ENCODE measurements around the gene ZNF780A. TPM values are rescaled to one million over a fixed set of nuclear protein-coding genes. Genes with fewer than 3 reads are reported as not detected.
"Not testable (repeated sequence)": the region's sequence is repeated elsewhere in the genome, so short reads cannot be mapped to it uniquely, and the experiment has no call there.

ZNF780A gene
- total RNA-seq, result 10 to 100 TPM; 13.8 to 23.8 (median 15.8) TPM

GRCh38 chr19:40090241-40091204, at the start of gene ZNF780A:
ZNF780A (minus strand) TSS chr19:40090943; CDS start chr19:40084753, 6,190 bp downstream.
- peak within 1 kb of the TSS; percentile 65 to 87 (median 78) for H3K4me3 ChIP-seq
- in situ Hi-C loops (cut with MboI; ENCODE audit: low pct_unique_long_range_greater_than_20kb in 2 of 9, low sequenced_read_pairs in 9 of 9, unreplicated experiment in 9 of 9), result no loop called here
- WGBS, 10 experiments, result 0 to 3% (median 1%) methylated on average over 3 to 34 of the region's 47 CpGs; no CpG with 5 or more reads in 2 of the 10 experiments
- H3K27ac ChIP-seq, result peak within 1 kb of the TSS; percentile 93 to 95
- H3K4me1 ChIP-seq (replicated peaks in 1 of 2), result peaks cover 7 to 14% of the 10 kb centered on the region in 2 donors
- ATAC-seq (replicated peaks in 6 of 8), result peak; percentile 89 to 98 (median 96)

DNA sequence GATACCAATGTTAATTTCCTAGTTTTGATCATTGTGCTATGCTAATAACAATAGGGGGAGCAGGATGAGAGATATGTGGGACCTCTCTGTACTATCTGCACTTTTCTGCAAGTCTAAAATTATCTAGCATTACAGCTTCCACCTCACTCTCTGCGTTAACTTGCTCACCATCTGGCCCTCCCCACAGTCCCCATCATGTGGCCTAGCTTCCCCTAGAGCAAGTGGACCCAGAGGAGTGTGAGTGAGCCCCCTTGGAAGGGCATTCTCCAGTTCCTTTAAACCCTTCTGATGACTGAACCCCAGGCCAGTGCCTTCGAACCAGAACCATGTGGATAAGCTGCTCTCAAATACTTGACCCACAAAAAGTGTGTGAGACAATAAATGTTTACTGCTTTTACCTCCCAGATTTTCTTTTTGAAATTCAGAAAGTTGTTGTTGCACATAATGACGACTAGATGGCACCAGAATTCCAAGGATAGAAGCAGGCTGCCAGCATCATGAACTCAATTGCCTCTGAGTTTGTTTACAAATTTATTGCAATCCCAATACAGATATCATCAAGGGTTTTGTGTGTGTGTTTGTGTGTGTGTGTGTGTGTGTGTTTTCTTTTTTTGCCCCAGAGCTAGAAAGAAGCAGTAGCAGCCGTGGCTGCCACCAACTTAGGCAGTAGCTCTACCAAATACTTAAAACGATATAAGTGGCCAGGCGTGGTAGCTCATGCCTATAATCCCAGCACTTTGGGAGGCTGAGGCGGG, 49.0 kb upstream of the ZNF780A start:
- WGBS, 10 experiments, result 0 to 46% (median 27%) methylated on average over 1 to 6 of the region's 7 CpGs; no CpG with 5 or more reads in 3 of the 10 experiments
- Histone ChIP-seq H3K4me3 (no peak overlapping the region), H3K4me1 (replicated peaks in 1 of 2) (peaks cover 0 to 4% of the 10 kb centered on the region in 2 donors), H3K27ac (no peak overlapping the region)
- peak; percentile 32 to 52 (median 44) for ATAC-seq (replicated peaks in 6 of 8)
- in situ Hi-C loops (cut with MboI; ENCODE audit: low pct_unique_long_range_greater_than_20kb in 2 of 9, low sequenced_read_pairs in 9 of 9, unreplicated experiment in 9 of 9), result loop anchor here in 1 of 9 experiments (25.0 kb wide), 1 partner anchor 498 kb away; no protein-coding TSS in a partner anchor

GRCh38 chr19:40136818-40137217, 46.1 kb upstream of the ZNF780A start:
- H3K27ac ChIP-seq, result no peak overlapping the region
- no peak for ATAC-seq (replicated peaks in 6 of 8)
- no peak overlapping the region for H3K4me3 ChIP-seq
- WGBS, 10 experiments, result 20 to 87% (median 70%) methylated on average over 1 to 5 of the region's 5 CpGs; no CpG with 5 or more reads in 1 of the 10 experiments
- in situ Hi-C loops (cut with MboI; ENCODE audit: low pct_unique_long_range_greater_than_20kb in 2 of 9, low sequenced_read_pairs in 9 of 9, unreplicated experiment in 9 of 9), result loop anchor here in 1 of 9 experiments (25.0 kb wide), 1 partner anchor 500 kb away; no protein-coding TSS in a partner anchor
- no peaks in the 10 kb centered on the region for H3K4me1 ChIP-seq (replicated peaks in 1 of 2)

GRCh38 chr19:40134866-40135265, 44.1 kb upstream of the ZNF780A start:
- H3K27ac ChIP-seq, result no peak overlapping the region
- ATAC-seq (replicated peaks in 6 of 8), result no peak
- H3K4me1 ChIP-seq (replicated peaks in 1 of 2), result no peaks in the 10 kb centered on the region
- H3K4me3 ChIP-seq, result no peak overlapping the region
- in situ Hi-C loops (cut with MboI; ENCODE audit: low pct_unique_long_range_greater_than_20kb in 2 of 9, low sequenced_read_pairs in 9 of 9, unreplicated experiment in 9 of 9), result loop anchor here in 1 of 9 experiments (25.0 kb wide), 1 partner anchor 502 kb away; no protein-coding TSS in a partner anchor

- in situ Hi-C loops (cut with MboI; ENCODE audit: low pct_unique_long_range_greater_than_20kb in 2 of 9, low sequenced_read_pairs in 9 of 9, unreplicated experiment in 9 of 9), result loop anchor here in 1 of 9 experiments (25.0 kb wide), 1 partner anchor 504 kb away; no protein-coding TSS in a partner anchor
- no peak overlapping the region for H3K27ac ChIP-seq
- H3K4me1 ChIP-seq (replicated peaks in 1 of 2), result no peaks in the 10 kb centered on the region
- peak in 1 of 8 experiments; percentile 24 for ATAC-seq (replicated peaks in 6 of 8)
- 33 to 83% (median 70%) methylated on average over 1 of the region's 1 CpG; no CpG with 5 or more reads in 6 of the 10 experiments for WGBS, 10 experiments
- H3K4me3 ChIP-seq, result no peak overlapping the region
Measured at GRCh38 chr19:40133491-40133890, 42.7 kb upstream of the ZNF780A start.

DNA sequence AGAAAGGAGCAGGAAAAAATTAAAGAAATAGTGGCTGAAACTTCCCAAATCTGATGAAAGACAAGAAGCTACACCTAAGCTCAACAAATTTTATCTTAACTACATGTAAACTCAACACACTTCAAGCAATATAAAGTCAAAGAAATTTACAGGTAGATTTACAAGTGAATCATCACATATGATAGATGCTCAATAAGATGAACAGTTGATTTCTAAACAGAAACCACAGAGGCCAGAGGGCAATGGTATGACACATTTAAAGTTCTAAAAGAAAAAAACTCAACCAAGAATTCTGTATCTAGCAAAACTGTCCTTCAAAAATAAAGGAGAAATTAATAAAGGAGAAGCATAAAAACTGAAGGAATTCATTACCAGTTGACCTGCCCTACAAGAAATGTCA, 39.3 kb upstream of the ZNF780A start:
- Histone ChIP-seq H3K27ac (no peak overlapping the region), H3K4me1 (replicated peaks in 1 of 2) (no peaks in the 10 kb centered on the region), H3K4me3 (no peak overlapping the region)
- ATAC-seq (replicated peaks in 6 of 8), result no peak
- in situ Hi-C loops (cut with MboI; ENCODE audit: low pct_unique_long_range_greater_than_20kb in 2 of 9, low sequenced_read_pairs in 9 of 9, unreplicated experiment in 9 of 9), result loop anchor here in 1 of 9 experiments (25.0 kb wide), 1 partner anchor 507 kb away; no protein-coding TSS in a partner anchor

DNA sequence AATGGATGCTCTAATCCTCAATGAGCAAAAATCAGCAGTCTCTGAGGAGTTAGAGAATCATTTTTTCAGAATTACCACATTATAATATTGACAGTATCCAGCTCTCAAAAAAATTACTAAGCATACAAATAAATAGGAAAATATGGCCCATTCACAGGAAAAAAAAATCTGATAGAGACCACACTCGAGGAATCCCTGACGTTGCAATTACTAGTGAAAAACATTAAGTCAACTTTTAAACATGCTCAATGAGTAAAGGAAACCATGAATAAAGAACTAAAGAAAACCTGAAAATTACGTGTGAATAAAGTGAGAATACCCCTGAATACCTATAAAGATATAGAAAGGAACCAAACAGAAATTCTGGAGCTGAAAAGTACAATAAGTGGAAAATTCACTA, 38.7 kb upstream of the ZNF780A start:
- in situ Hi-C loops (cut with MboI; ENCODE audit: low pct_unique_long_range_greater_than_20kb in 2 of 9, low sequenced_read_pairs in 9 of 9, unreplicated experiment in 9 of 9), result loop anchor here in 1 of 9 experiments (25.0 kb wide), 1 partner anchor 508 kb away; no protein-coding TSS in a partner anchor
- H3K4me3 ChIP-seq, result no peak overlapping the region
- 0 to 59% (median 42%) methylated on average over 1 to 3 of the region's 3 CpGs for WGBS, 10 experiments
- H3K4me1 ChIP-seq (replicated peaks in 1 of 2), result no peaks in the 10 kb centered on the region
- no peak for ATAC-seq (replicated peaks in 6 of 8)
- H3K27ac ChIP-seq, result no peak overlapping the region

GRCh38 chr19:40128991-40129390, 38.2 kb upstream of the ZNF780A start:
- in situ Hi-C loops (cut with MboI; ENCODE audit: low pct_unique_long_range_greater_than_20kb in 2 of 9, low sequenced_read_pairs in 9 of 9, unreplicated experiment in 9 of 9), result loop anchor here in 1 of 9 experiments (25.0 kb wide), 1 partner anchor 508 kb away; no protein-coding TSS in a partner anchor
- no peak overlapping the region for H3K4me3 ChIP-seq
- H3K4me1 ChIP-seq (replicated peaks in 1 of 2), result no peaks in the 10 kb centered on the region
- no peak overlapping the region for H3K27ac ChIP-seq
- no peak for ATAC-seq (replicated peaks in 6 of 8)

- ATAC-seq (replicated peaks in 6 of 8), result no peak
- Histone ChIP-seq H3K4me3 (no peak overlapping the region), H3K27ac (no peak overlapping the region), H3K4me1 (replicated peaks in 1 of 2) (no peaks in the 10 kb centered on the region)
- in situ Hi-C loops (cut with MboI; ENCODE audit: low pct_unique_long_range_greater_than_20kb in 2 of 9, low sequenced_read_pairs in 9 of 9, unreplicated experiment in 9 of 9), result no loop called here
- WGBS, 10 experiments, result 0 to 87% (median 55%) methylated on average over 1 to 3 of the region's 4 CpGs; no CpG with 5 or more reads in 1 of the 10 experiments
Measured at GRCh38 chr19:40119380-40119779, 28.6 kb upstream of the ZNF780A start.

GRCh38 chr19:40118638-40119037, 27.9 kb upstream of the ZNF780A start:
- ATAC-seq (replicated peaks in 6 of 8); H3K4me1 ChIP-seq (replicated peaks in 1 of 2); H3K4me3 ChIP-seq; H3K27ac ChIP-seq; in situ Hi-C loops (cut with MboI; ENCODE audit: low pct_unique_long_range_greater_than_20kb in 2 of 9, low sequenced_read_pairs in 9 of 9, unreplicated experiment in 9 of 9): not testable (repeated sequence)
- WGBS, 10 experiments, result no CpG with 5 or more reads among the region's 25 CpGs

DNA sequence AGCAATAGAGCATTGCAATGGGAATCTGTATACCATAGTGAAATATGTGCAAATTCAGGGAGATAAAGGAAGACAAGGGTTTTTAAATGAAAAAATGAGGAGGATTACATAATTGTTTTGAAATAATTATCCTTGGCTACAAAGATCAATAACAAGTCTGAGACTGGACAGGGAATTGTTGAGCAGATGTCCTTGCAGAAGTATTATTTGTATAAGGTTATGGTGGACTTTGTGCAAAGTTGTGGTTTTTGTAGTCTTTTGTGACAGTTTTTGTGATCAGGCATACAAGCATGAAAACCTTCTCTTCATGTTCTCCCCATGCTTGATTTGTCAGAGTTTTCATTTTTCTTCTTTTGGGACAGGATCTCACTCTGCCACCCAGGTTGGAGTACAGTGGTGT, 25.3 kb upstream of the ZNF780A start:
- no peak for ATAC-seq (replicated peaks in 6 of 8)
- Histone ChIP-seq H3K27ac (no peak overlapping the region), H3K4me3 (no peak overlapping the region), H3K4me1 (replicated peaks in 1 of 2) (no peaks in the 10 kb centered on the region)
- in situ Hi-C loops (cut with MboI; ENCODE audit: low pct_unique_long_range_greater_than_20kb in 2 of 9, low sequenced_read_pairs in 9 of 9, unreplicated experiment in 9 of 9), result no loop called here

- no CpG with 5 or more reads among the region's 6 CpGs for WGBS, 10 experiments
- H3K27ac ChIP-seq; ATAC-seq (replicated peaks in 6 of 8); in situ Hi-C loops (cut with MboI; ENCODE audit: low pct_unique_long_range_greater_than_20kb in 2 of 9, low sequenced_read_pairs in 9 of 9, unreplicated experiment in 9 of 9); H3K4me1 ChIP-seq (replicated peaks in 1 of 2); H3K4me3 ChIP-seq: not testable (repeated sequence)
Measured at GRCh38 chr19:40114119-40114518, 23.4 kb upstream of the ZNF780A start.

DNA sequence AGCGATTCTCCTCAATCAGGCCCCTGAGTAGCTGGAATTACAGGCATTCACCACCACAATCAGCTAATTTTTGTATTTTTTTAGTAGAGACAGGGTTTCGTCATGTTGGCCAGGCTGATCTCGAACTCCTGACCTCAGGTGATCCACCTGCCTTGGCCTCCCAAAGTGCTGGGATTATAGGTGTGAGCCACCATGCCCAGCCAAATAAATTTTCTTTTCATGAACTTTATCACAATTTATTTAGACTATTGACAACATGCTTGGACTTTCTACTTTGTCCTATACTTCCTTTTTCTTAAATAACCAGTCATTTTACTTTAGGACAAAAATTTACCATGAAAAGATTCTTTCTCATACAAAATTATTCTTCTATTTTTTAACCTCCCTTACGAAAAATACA, 21.5 kb upstream of the ZNF780A start:
- in situ Hi-C loops (cut with MboI; ENCODE audit: low pct_unique_long_range_greater_than_20kb in 2 of 9, low sequenced_read_pairs in 9 of 9, unreplicated experiment in 9 of 9); H3K27ac ChIP-seq: not testable (repeated sequence)

More for the DNA sequence above, 21.5 kb upstream of the ZNF780A start:
- H3K4me3 ChIP-seq; H3K4me1 ChIP-seq (replicated peaks in 1 of 2); ATAC-seq (replicated peaks in 6 of 8): not testable (repeated sequence)
- 0 to 39% (median 24%) methylated on average over 1 to 4 of the region's 4 CpGs for WGBS, 10 experiments

Measured in motor neuron (in vitro differentiated cells).